COLO829 (cell line): ENCODE data around the gene HLA-DOB.
A peak's percentile ranks its signal among the peaks of the same experiment; 100 is the strongest.
"Not testable (repeated sequence)": the region's sequence is repeated elsewhere in the genome, so short reads cannot be mapped to it uniquely, and the experiment has no call there.

Experiments used
- DNase-seq: peaks from one replicate; pipeline ENCODE4 v3.0.0; 2012; ENCODE audit warnings: low spot score

Gene HLA-DOB

GRCh38 chr6:32807020-32807580 is 9.7 kb downstream of the HLA-DOB start:
- no peak for DNase-seq

GRCh38 chr6:32805404-32805803 is 11.4 kb downstream of the HLA-DOB start:
- not testable (repeated sequence) for DNase-seq

DNA sequence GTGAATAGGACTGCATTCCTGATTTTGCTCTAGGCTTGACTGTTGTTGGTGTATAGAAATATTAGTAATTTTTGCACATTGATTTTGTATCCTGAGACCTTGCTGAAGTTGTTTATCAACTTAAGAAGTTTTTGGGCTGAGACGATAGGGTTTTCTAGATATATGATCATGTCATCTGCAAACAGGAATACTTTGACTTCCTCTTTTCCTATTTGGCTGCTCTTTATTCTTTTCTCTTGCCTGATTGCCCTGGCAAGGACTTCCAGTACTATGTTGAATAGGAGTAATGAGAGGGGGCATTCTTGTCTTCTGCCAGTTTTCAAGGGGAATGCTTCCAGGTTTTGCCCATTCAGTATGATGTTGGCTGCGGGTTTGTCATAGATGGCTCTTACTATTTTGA is 13.4 kb downstream of the HLA-DOB start:
- DNase-seq: no peak

DNA sequence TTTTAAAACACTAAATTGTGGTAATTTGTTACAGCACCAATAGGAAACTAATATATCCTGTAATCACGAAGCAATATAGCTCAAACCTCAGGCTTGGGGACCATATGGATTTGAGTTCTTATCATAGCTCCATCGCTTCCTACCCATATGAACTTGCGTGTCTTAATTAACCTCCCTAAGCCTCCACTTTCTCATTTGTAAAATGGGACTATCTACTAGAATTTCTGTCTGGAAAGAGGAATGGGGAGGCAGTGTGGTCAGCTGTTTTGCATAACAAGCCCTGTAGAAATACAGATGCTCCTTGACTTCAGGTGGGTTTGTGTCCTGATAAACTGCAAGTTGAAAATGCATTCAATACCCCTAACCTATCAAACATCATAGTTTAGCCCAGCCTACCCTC is 17.1 kb downstream of the HLA-DOB start:
- DNase-seq: no peak

DNA sequence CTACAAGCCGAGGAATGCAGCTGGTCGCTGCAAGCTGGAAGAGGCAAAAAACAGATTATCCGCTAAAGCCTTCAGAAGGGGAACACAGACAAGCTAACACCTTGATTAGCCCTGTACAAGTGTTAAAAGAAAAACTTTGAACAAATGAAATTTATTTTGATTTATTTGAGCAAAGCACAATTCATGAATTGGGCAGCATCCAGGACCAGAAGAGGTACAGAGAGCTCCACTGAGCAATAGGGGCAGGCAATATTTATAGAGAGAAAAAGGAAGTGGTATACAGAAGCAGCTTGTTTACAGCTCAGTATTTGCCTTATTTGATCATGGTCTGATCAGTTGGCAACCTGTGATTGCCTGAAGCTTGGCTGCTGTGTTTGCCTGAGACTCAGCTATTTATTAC is 17.6 kb downstream of the HLA-DOB start:
- no peak for DNase-seq

DNA sequence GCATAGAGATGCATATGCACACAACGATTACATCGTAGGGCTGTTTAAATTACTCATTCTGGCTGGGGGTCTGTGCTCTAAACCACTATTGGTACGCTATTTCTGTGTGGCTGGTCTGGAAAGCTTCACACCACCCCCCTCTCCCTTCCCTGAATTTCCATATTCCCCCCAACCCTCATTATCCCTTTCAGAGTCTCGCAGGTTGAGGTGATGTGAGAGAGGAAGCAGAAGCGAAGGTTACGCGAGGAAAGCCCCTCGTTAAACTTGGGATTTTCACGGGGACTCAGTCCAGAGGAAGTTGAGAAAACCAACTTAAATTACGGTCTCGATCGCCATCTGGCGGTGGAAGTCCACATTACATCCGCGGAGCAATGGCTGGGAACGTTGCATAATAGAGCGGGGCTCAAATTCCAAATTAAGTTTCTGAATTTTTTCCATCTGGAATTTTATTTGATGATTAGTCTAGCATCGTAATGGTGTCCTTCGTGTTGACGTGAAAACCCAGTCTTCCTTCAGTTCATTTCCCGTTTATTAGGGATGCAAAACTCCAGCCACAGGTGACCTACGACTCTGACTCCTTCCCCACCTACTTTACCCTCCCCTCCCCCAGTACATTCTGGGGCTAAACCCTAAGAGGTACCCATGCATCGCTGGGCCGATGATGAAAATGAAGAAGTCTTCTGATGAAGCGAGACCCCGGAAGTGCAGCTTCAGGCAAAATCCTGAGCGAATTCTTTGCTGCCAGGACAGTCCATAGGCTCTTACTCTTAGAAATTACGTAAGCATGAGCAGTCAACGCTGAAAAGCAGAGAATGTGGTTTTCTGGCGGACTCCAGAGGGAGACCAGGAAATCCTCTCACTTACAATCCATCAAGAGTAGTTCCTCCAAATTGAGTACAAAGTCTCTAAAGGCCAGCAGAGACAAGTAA is 19.7 kb downstream of the HLA-DOB start:
- DNase-seq: peak; percentile 61

DNA sequence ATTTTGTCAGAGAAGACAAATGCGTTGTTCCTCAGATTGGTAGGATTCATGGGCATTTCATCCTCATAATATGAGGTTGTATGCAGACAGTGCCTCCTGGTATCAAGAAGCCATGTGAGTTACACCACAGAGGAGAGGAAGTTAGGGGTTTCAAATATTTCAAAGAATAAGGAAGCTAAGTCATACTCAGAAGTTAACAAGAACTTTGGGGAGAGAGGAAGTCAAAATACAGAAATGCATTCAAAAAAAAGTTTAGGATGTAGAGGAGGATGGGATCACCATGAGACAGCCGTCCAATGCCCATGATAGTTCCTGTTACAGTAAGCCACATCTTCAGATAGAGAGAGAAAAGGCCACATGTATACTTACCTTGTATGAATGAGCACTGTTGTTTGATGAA is 22.3 kb downstream of the HLA-DOB start:
- DNase-seq: no peak

DNA sequence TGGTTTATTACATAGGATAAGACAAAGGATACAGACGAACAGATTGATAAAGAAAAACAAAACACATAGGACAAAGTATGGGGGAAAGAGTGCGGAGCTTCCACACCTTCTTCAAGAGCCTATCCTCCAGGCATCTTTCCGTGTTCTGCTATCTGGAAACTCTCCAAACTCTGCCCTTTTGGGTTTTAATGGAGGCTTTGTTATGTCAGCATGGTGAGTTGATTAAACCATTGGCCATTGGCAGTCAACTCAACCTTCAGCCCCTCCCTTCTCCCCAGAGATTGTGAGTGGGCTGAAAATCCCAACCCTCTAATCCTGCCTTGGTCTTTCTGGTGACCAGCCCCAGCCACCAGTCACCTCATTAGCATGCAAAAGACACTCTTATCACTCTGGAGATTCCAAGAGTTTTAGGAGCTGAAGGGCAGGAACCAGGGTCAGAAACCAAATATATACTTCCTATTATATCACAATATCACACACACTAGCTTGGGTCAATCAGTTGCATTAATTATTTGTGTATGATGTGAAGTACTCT is 23.8 kb downstream of the HLA-DOB start:
- peak; percentile 53 for DNase-seq

DNA sequence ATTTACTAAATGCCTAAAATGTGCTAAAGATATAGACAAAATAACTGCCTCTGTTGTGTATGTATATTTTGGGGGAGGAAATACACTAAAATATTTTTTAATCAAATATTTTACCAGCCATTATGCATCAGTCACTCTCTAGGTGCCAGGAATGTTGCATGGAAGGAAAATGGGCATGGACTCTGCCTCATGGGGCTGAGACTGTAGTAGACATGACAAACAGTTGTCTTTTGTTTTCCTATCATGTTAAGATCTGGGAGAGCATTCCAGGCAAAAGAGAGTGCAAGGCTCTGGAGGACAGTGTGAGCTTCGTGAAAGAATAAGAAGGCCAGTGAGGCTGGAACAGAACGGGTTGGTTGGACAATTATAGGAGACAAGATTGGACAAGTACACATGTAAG is 26.5 kb downstream of the HLA-DOB start:
- peak; percentile 97 for DNase-seq

DNA sequence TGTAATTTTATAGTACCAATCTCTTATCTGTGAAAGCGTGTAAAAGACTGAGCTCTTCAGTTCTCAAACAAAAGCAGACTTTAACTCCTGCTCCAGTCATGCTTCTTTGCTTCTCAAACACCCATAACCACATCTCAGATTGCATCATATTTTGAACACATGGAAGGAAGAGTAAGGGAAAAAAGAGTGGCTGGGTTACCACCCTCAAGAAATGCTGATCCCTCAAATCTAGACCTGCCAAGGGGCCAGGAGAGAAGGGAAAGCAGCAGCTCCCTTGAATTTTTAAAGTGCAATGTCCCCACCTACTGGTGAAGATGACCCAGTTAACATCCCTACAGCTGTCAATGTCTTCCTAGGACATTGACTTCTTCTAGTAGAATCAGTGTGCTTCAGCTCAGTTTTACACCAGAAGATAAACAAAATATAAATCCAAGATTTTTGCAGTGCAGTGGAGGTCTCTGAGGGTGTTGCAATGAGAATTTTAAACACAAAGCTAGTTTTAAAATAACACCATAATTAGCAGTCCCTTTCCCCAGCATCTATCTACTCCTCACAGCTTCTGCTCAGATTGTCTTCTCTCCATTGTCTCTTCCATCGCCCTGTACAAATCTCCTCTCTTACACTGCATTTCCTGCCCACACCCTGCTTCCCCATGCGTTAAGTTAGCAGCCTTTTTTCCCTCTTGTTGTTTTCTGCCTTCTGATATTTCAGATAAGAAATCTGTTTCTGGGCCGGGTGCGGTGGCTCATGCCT is 30.8 kb downstream of the HLA-DOB start:
- DNase-seq: peak; percentile 61

DNA sequence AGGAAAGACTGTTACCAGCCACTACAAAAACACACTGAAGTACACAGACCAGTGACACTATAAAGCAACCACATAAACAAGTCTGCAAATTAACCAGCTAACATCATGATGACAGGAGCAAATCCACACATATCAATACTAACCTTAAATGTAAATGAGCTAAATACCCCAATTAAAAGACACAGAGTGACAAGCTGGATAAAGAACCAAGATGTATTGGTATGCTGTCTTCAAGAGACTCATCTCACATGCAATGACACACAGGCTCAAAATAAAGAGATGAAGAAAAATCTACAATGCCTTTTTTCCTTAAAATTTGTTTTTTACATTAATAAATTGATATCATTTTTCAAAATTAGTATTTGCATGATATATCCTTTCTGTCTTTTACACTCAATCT is 33.9 kb downstream of the HLA-DOB start:
- not testable (repeated sequence) for DNase-seq

DNA sequence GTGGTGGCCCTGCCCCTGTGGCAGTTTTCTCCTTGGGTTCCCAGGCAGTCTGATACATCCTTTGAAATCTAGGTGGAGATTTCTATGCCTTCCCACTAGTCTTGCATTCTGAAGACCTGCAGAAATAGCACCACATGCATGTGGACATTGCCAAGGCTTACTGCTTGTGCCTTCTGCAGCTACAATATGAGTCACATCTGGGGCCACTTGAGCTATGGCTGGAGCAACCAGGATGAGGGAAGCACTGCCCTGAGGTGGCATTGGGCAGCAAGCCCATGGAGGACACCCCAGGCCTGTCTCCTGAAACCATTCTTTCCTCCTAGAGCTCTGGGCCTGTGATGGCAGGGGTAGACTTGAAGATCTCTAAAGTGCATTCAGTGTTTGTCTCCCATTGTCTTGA is 37.8 kb downstream of the HLA-DOB start:
- no peak for DNase-seq

GRCh38 chr6:32775071-32775470 is 41.7 kb downstream of the HLA-DOB start:
- no peak for DNase-seq

DNA sequence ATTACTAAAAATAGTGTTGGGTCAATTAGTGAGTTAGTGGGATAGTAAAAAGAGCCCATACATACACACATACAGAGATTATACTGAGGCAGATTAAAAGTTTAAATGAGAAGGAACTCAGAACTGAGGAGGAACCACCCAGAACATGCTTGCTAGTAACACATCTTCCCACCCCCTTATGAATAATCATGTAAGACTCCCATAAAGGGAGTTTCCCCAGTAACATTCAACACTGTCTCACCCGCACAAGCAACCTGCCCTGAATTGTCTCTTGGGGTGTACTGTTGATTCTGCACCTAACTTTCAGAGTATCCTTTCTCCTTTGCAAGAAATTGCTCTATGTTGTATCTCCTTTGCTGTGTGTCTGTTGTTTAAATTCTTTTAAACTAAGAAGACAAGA is 42.4 kb downstream of the HLA-DOB start:
- no peak for DNase-seq

- no peak for DNase-seq
Observed at GRCh38 chr6:32772656-32773055, 44.1 kb downstream of the HLA-DOB start.

- DNase-seq: no peak
Observed at GRCh38 chr6:32764048-32764447, 52.8 kb downstream of the HLA-DOB start.

GRCh38 chr6:32763421-32763820 is 53.4 kb downstream of the HLA-DOB start, which contains the start of gene HLA-DQB2:
HLA-DQB2 (minus strand) TSS chr6:32763532; CDS start chr6:32763470, 62 bp downstream.
- DNase-seq: no peak
